GM20431 (cell line): ENCODE results near the gene RENBP.

Experiments used
- in situ Hi-C: fragments of 300-500 bp; cut with MseI, MboI; formaldehyde crosslinking; loops from one replicate; pipeline ENCODE4 v1.15.0; 2020; ENCODE audit warnings: low sequenced_read_pairs; ENCODE audit not compliant: unreplicated experiment

Gene RENBP

GRCh38 chrX:153971450-153972367, 27.3 kb upstream of the RENBP start, which contains the start of gene HCFC1:
Gene HCFC1 (minus strand): TSS chrX:153971818. CDS start chrX:153970840, 978 bp downstream.
- in situ Hi-C loops = no loop called here

GRCh38 chrX:153971124-153971449, 26.6 kb upstream of the RENBP start:
- in situ Hi-C loops = no loop called here

DNA sequence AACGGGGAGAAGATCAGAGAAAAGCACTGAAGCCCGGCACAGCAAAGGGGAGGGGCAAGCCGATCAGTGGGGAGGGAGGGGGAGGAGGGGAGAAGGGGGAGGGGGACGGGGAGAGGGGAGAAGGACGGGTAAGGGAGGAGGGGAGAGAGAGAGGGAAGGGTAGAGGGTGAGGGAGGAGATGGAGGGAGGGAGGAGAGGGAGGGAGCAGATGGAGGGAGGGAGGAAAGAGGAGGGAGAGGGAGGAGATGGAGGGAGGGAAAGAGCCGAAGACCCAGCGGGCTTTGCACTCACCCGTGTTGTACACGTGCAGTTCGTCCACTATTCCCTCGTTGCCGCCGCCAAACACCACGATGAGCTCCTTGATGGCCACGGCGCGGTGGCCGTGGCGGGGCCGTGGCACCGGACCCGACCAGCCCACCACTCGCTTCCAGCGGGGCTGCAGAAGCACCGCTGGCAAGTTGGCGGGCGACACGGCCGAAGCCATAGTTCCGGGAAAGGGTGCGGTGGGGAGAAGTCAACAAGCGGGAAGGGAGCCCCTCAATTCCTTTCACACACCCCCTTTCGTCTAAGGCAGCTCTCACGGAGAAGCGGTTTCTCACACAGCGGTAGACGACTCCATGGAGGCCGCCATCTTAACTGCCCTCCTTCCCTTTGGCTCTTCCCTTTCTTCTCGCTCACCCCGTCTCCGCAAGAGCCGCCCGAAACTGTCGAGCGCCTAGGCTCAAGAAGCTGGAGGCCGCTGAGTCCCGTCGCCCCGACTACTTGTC, 26.1 kb upstream of the RENBP start:
- in situ Hi-C loops = no loop called here

DNA sequence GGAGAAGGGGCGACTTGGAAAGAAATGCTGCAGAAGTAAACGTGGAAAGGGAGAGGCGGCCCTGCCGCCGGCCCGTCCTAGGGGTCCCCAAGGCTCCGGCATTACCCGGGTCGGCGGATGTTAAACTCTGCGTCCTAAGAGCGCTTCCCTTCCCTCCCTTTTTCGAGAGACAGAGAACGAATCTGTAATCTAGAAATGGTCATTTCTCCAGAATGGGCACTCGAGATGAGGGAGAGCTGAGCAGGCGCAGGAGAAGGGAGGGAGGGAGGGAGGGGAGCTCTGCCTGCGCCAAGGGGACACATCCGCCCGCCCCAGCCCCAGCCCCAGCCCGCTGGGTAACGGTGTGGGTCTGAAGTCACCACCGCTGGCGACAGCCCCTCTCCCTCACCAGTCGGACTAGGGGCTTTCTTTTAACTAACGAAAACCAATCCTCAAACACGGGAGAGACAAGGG, 25.5 kb upstream of the RENBP start:
- in situ Hi-C loops = no loop called here

DNA sequence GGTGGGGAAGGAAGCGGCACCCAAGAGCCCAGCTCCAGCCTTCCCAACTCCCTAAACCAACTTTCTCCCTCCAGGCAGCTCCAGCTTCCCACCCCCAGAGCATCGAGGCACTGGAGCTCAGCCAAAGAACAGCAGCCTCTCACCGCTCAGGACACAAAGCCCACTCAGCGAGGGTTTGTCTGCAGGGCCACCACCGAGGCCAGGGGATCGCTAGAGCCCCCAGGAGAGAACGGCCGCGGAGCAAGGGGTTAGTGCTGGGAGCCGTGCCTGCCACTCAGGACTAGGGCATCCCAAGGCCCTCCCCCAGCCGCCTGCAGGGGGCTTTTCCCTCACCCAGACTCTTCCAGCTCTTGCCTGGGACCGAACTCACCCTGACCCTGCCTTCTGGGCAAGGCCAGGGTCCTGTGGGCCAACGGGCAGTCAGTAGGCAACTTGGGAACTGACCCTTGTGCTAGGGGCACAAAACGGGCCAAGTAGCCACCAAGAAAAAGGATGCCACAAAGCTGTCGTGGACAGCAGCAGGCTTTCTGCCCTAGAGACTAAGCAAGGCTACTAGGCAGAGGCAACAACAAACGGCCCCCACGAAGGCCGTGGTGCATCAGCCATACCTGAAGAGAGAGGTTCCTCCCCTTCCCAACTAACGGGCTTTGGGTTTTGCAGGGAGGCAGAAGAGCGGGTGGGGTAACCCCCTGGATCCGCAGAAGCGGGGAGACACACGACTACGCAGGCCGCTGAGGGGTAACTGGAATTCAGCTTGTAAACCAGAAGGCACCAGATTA, 24.9 kb upstream of the RENBP start:
- in situ Hi-C loops = no loop called here

- in situ Hi-C loops = no loop called here
Measured at GRCh38 chrX:153968754-153969124, 24.3 kb upstream of the RENBP start.

DNA sequence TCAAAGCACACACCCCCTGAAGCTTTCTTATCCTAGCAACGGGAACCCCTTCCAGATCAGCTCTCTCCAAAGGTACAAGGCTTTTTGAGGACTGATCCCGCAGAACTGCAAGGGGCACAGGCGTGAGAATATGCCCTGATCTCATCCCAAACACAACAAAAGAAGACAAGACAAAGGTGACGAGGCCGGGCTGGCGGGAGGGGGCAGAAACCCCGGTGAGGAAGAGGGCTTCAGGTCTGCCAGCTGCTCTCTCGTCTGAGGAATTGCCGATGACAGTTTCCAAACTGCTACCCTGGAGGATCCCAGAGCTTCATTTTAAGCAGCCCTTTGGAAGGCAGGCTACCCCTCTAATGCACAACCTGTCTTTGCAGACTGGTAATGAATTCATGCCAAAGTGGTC, 23.8 kb upstream of the RENBP start:
- in situ Hi-C loops = no loop called here

GRCh38 chrX:153967536-153968224, 23.2 kb upstream of the RENBP start:
- in situ Hi-C loops = no loop called here

GRCh38 chrX:153966841-153967535, 22.5 kb upstream of the RENBP start:
- in situ Hi-C loops = no loop called here

DNA sequence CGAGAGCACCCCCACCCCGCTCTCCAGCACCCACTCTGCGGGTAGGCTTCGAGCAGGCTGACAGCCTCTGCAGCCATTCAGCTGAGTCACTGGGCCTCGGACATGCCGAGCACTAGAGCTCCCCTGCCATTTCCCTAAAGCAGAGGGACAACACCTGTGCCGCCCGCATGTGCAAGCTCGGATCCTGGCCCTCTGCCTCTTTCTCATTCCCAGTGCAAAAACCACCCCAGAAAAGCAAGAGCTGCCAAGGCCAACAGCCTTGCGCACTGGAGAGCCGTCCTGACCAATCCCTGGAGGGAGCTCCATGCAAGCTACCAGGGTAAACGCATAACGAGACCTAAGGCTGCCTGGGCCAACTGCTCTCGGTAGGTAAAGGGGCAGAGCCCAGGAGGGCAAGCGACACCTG, 21.8 kb upstream of the RENBP start:
- in situ Hi-C loops = no loop called here

DNA sequence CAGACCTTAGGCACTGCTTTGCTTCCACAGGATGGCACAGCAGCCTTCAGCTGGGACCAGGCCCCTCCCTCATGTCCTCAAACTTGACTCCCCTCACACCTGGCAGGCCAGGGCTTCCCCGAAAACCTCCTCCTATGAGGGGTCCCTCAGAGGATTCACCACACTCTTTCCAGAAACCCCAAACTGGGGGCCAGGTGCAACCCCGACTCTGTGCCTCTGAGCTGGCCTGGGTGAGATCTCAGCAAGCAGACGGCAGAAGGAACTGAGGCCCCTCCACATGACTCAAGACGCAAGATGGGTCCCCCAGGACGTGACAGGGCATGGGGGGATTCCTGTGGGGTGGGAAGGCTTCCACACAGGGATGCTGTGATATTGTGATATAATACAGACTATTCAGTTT, 21.0 kb upstream of the RENBP start:
- in situ Hi-C loops = no loop called here

DNA sequence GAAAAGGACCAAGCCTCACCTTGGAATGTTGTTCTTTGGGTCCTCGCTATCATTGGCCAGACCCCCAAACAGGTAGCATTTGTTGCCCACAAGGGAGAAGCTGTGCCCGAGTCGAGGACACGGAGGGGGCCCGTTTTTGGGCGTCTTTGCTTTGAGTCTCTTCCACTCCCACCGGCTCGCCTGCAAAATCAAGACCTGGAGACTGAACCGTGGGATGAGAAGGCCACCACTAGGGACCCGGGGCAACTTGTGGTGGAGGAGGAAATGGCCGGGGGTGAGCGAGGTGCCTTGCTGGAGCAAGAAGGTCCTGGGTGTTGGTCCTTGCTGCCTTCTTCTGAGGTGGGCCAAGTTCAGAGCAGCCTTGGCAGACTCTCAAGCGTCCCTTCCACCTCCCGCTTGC, 19.7 kb upstream of the RENBP start:
- in situ Hi-C loops = no loop called here

DNA sequence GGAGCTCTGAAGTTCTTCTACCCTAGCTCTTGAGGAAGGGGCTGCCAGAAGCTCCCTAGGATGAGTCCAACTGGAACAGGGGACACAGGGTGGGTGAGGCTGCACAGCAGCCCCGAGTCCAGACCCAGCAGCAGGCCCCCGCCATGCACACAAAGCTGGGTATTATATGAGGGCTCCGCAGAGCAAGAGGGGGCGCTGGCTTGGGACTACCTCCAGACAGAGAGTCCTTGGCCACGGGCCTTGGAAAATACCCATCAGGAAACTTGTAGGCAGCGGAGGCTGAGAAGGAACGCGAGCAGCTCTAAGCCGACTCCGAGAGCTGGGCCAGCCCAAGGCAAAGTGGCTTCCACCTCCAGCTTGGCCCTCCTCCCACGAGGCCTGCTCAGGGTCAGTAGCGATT, 19.1 kb upstream of the RENBP start:
- in situ Hi-C loops = no loop called here

DNA sequence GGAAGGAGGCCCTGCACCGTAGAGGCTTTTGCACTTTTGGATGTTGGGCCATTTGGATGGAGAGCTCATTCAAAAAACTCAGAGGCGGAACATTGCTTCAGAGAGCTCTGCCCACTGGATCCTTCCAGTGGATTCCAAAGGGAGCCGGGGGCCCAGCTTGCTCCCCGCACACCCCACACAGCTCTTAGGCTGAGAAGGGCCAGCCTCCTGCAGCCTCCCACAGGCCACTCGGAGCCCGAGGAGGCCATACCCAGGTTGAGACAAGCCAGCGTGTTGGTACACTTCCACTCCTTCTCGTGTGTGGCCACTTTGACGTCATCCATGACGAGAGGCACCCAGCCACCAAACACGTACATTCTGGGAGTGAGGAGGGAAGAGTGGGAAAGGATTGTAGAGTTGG, 16.8 kb upstream of the RENBP start:
- in situ Hi-C loops = no loop called here

GRCh38 chrX:153960786-153961185, 16.3 kb upstream of the RENBP start:
- in situ Hi-C loops = no loop called here

DNA sequence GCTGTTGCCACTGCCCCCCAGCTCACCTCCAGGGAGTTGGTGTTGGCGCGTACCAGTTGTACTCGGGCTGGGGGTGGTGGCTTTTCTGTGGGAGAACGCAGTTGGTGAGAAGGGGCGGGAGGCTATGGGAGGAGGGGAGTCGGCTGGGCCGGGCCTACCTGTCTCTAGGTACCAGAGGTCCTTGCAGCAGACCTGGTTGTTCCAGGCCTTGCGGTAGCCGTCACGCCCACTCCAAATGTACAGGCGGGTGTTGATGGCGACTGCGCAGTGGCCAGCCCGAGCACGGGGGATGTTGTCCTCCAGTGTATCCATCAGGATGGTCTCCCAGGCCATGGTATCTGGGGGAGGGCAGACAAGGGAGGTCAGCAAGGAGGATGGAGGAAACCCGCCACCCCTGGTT, 15.6 kb upstream of the RENBP start:
- in situ Hi-C loops = no loop called here

DNA sequence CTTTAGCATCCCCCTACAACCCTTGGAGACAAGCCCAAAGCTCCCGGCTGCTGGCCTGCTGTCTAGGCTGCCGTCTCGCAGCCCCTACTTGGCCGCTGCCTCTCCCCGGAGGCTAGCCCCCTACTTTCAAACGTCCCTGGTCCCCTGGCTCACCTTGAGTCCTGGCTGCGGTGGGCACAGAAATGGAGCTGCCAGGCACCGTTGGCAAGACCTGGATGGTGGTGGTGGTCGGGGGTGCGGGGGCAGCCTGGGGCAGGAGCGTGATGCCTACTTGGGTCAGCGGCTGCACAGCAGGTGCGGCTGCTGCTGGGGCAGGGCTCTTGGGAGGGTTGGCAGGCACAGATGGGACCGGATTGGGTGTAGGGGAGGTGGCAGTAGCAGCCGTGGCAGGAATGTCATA, 15.2 kb upstream of the RENBP start:
- in situ Hi-C loops = no loop called here

GRCh38 chrX:153958605-153959004, 14.2 kb upstream of the RENBP start:
- in situ Hi-C loops = no loop called here

- in situ Hi-C loops = no loop called here
Measured at GRCh38 chrX:153957224-153957623, 12.8 kb upstream of the RENBP start.
